Measurements from ENCODE around the gene COMMD3. TPM values are rescaled to one million over a fixed set of nuclear protein-coding genes. Genes with fewer than 3 reads are reported as not detected.

The COMMD3 gene
- total and polyA plus RNA-seq, 9 of the 15 experiments (the other 6 are each of a cell fraction or from before 2014, with no cell fraction given): 50.7 to 217 (median 80.1) TPM

GRCh38 chr10:22341190-22341925, 25.2 kb downstream of the COMMD3 start (continued):
- TF ChIP-seq EHMT2 (IDR thresholded peaks at IDR 0.05) (no peak), ETV1 (tag; conservative IDR thresholded peaks at IDR 0.05; ENCODE audit: low read depth) (0 out of 2 replicates have a peak, but pooled peaks have one; percentile 9), NR2C2 (CRISPR knock-in tag; IDR thresholded peaks at IDR 0.05) (no peak), NR2C2 (tag; IDR thresholded peaks at IDR 0.05) (peak; percentile 30; the same call in 1 of the 2 replicates), ZNF780A (CRISPR knock-in tag; IDR thresholded peaks at IDR 0.05) (no peak), FOXA3 (CRISPR knock-in tag; conservative IDR thresholded peaks at IDR 0.05 in 1 of 2, IDR thresholded peaks at IDR 0.05 in 1 of 2) (peak in 1 of 2 experiments; percentile 27; a peak in 1 of 4 replicates), ZKSCAN1 (IDR thresholded peaks at IDR 0.05; ENCODE audit: low read depth, low read length) (no peak), DPF2 (IDR thresholded peaks at IDR 0.05) (0 out of 2 replicates have a peak, but pooled peaks have one; percentile 33), AFF4 (CRISPR knock-in tag; IDR thresholded peaks at IDR 0.05) (peak; percentile 60; the same call in 1 of the 2 replicates), TCFL5 (CRISPR knock-in tag; conservative IDR thresholded peaks at IDR 0.05) (0 out of 2 replicates have a peak, but pooled peaks have one; percentile 23), CBX1 (IDR thresholded peaks at IDR 0.05; ENCODE audit: low read depth) (0 out of 2 replicates have a peak, but pooled peaks have one; percentile 12), CCNT2 (IDR thresholded peaks at IDR 0.05; ENCODE audit: borderline replicate concordance, extremely low read depth, insufficient read length, low read depth, low read length) (peak; percentile 12), ZC3H8 (IDR thresholded peaks at IDR 0.05) (no peak), HDAC1 (IDR thresholded peaks at IDR 0.05) (0 out of 4 replicates have a peak, but pooled peaks of 1 of the 2 experiments have one; percentile 54), ZNF740 (CRISPR knock-in tag; IDR thresholded peaks at IDR 0.05) (no peak), ZNF740 (tag; IDR thresholded peaks at IDR 0.05) (no peak), POLR2B (IDR thresholded peaks at IDR 0.05; ENCODE audit: low read depth, partially characterized antibody) (peak; percentile 45), MYC (IDR thresholded peaks at IDR 0.05; ENCODE audit: low read depth, low read length) (no peak; the same call in 1 of the 2 replicates), MYC (CRISPR knock-in tag; IDR thresholded peaks at IDR 0.05; ENCODE audit: borderline replicate concordance, low read depth) (no peak), NR0B1 (IDR thresholded peaks at IDR 0.05; ENCODE audit: partially characterized antibody) (no peak), MAX (CRISPR knock-in tag; IDR thresholded peaks at IDR 0.05) (peak; percentile 56), L3MBTL2 (IDR thresholded peaks at IDR 0.05) (peak; percentile 56; the same call in 1 of the 2 replicates)

Data from K562 (cell line).